Dendritic cell treated with granulocyte-macrophage colony-stimulating factor and Interleukin-4, amounts not matched to agents 40 ng/mL and 50 ng/mL, for 4 days (primary cell): ENCODE results near the gene NOXO1.
A peak's percentile ranks its signal among the peaks of the same experiment; 100 is the strongest.
"Not testable (repeated sequence)": the region's sequence is repeated elsewhere in the genome, so short reads cannot be mapped to it uniquely, and the experiment has no call there.

ENCODE experiments used
- H3K27ac Mint-ChIP-seq: one replicate; pipeline ENCODE4 v1.8.0; 2022; ENCODE audit warnings: mild to moderate bottlenecking, mixed read lengths
- H3K27me3 Mint-ChIP-seq: one replicate; pipeline ENCODE4 v1.8.0; 2022; ENCODE audit warnings: mild to moderate bottlenecking, mixed read lengths
- H3K36me3 Mint-ChIP-seq: one replicate; pipeline ENCODE4 v1.8.0; 2022; ENCODE audit warnings: low read depth, mixed read lengths
- H3K4me1 Mint-ChIP-seq: one replicate; pipeline ENCODE4 v1.8.0; 2022; ENCODE audit warnings: low read depth, mixed read lengths
- H3K4me3 Mint-ChIP-seq: one replicate; pipeline ENCODE4 v1.8.0; 2022; ENCODE audit warnings: mild to moderate bottlenecking, moderate library complexity, mixed read lengths
- H3K9me3 Mint-ChIP-seq: one replicate; pipeline ENCODE4 v1.8.0; 2022; ENCODE audit warnings: mixed read lengths
- intact Hi-C: fragments of 100-400 bp; cut with micrococcal nuclease; formaldehyde crosslinking; loops from one replicate; pipeline ENCODE4 v1.15.0; 2022

NOXO1 gene

DNA sequence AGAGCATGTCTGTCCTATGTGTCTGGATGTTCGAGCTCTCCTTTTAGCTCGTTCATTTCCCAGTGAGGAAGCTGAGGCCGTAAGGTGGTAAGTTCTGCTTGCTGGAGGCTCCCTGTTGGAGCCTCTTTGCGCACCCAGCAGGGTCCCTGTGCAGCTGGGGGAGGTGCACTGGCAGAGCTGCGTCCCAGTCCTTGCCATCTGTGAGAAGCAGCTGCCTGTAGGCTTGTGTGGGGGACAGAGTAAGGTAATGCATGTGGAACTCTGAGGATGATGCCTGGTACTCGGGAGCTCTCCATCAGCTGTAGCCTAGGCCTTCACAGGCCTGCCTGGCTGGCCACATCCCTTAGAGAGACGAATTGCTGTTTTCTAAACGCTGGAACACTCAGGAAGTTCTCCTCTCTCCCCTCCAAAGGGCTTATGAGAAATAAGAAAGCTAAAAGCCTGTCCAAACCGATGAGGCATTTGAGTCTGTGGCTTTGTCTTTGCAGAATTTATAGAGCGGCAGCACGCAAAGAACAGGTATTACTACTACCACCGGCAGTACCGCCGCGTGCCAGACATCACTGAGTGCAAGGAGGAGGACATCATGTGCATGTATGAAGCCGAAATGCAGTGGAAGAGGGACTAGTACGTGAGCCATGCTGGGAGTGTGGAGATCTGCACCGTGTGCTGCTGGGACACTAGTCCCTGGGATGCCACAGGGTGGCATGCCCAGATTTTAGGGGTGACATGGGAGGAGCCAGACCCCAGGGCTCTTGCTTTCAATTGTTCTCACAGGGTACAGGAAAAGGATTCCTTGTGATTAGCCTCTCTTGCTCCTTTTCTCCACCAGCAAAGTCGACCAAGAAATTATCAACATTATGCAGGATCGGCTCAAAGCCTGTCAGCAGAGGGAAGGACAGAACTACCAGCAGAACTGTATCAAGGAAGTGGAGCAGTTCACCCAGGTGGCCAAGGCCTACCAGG is 20.3 kb downstream of the NOXO1 start:
- intact Hi-C loops = no loop called here
- Mint-ChIP-seq H3K36me3 (peaks cover 64% of the 10 kb centered on the region), H3K9me3 (no peaks in the 10 kb centered on the region), H3K27me3 (peaks cover 23% of the 10 kb centered on the region), H3K4me3 (peak overlapping the region; percentile 98), H3K4me1 (peaks cover 61% of the 10 kb centered on the region), H3K27ac (peak overlapping the region; percentile 96)

DNA sequence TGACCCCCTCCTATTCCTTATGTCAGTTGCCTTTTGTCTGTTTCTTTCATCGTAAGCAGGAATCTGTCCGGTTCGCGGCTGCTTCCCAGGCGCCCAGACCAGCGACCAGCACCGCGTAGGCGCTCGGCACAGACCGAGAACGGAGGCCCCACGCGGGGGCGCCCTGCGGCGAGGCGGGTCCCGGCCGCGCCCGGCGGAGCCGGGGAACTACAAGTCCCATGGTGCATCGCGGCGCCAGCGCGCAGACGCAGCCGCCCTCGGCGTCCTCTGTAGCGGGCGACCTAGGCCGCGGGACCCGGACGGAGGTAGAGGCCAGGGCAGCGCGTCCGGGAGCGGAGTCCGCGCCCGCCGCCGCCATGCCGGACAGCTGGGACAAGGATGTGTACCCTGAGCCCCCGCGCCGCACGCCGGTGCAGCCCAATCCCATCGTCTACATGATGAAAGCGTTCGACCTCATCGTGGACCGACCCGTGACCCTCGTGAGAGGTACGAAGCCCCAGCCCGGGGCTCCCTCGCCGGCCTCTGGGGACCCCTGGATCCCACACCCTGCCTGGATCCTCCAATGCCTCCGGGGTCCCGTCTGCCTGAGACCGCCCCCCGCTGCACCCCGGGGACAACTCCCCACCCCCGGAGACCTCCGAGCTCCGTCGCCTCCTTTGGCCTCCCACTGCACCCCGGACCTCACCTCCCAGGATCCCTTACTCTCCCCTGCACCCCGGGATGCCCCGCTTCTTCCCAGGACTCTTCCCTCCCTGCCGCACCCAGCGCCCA is 21.8 kb downstream of the NOXO1 start, which contains the start of gene NDUFB10:
TSS of gene NDUFB10 (plus strand) at position 270 of the 771 bp plus-strand sequence. CDS start at position 357, 87 bp downstream.
- peaks cover 52% of the 10 kb centered on the region for H3K36me3 Mint-ChIP-seq
- peaks cover 54% of the 10 kb centered on the region for H3K4me1 Mint-ChIP-seq
- H3K27me3 Mint-ChIP-seq = peaks cover 27% of the 10 kb centered on the region
- no peaks in the 10 kb centered on the region for H3K9me3 Mint-ChIP-seq
- intact Hi-C loops = no loop called here
- peak within 1 kb of the TSS; percentile 96 for H3K27ac Mint-ChIP-seq
- peak within 1 kb of the TSS; percentile 98 for H3K4me3 Mint-ChIP-seq

DNA sequence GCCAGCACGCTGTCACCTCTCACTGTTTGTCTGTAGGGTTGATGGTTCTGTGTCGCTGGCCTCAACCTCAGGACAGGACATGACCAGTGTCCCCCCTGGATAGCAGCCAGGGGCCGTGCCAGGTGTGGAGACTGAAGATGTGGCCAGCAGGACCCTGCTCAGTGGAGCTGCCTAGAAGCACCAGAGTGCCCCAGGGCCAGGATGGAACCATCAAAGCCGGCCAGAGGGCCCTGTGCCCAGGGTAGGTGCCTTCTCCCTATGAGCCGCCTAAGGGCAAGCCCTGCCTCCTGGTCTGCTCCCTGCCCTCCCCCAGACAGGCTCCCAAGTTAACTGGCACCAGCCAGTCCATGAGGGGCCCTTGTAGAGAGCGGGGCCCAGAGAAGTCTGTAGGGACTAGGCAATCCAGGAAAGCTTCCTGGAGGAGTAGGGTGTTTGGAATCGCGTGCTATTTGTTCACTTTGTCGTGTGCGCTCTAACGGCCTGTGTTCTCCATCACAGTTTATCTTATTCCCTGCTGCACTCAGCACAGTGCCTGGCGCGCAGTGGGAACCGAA is 22.5 kb downstream of the NOXO1 start:
- H3K36me3 Mint-ChIP-seq = peaks cover 45% of the 10 kb centered on the region
- H3K27me3 Mint-ChIP-seq = peaks cover 30% of the 10 kb centered on the region
- H3K27ac Mint-ChIP-seq = peak overlapping the region; percentile 96
- H3K4me3 Mint-ChIP-seq = peak overlapping the region; percentile 98
- H3K4me1 Mint-ChIP-seq = peaks cover 49% of the 10 kb centered on the region
- intact Hi-C loops = no loop called here
- H3K9me3 Mint-ChIP-seq = no peaks in the 10 kb centered on the region

DNA sequence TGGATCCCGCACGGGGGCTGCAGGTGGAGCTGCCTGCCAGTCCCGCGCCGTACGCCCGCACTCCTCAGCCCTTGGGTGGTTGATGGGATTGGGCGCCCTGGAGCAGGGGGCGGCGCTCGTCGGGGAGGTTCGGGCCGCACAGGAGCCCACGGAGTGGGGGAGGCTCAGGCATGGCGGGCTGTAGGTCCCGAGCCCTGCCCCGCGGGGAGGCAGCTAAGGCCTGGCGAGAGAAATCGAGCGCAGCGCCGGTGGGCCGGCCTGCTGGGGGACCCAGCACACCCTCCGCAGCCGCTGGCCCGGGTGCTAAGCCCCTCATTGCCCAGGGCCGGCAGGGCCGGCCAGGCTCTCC is 23.2 kb downstream of the NOXO1 start:
- H3K27me3 Mint-ChIP-seq = peaks cover 31% of the 10 kb centered on the region
- H3K27ac Mint-ChIP-seq, intact Hi-C loops, H3K9me3 Mint-ChIP-seq, H3K4me3 Mint-ChIP-seq: not testable (repeated sequence)
- peaks cover 43% of the 10 kb centered on the region for H3K4me1 Mint-ChIP-seq
- H3K36me3 Mint-ChIP-seq = peaks cover 39% of the 10 kb centered on the region

DNA sequence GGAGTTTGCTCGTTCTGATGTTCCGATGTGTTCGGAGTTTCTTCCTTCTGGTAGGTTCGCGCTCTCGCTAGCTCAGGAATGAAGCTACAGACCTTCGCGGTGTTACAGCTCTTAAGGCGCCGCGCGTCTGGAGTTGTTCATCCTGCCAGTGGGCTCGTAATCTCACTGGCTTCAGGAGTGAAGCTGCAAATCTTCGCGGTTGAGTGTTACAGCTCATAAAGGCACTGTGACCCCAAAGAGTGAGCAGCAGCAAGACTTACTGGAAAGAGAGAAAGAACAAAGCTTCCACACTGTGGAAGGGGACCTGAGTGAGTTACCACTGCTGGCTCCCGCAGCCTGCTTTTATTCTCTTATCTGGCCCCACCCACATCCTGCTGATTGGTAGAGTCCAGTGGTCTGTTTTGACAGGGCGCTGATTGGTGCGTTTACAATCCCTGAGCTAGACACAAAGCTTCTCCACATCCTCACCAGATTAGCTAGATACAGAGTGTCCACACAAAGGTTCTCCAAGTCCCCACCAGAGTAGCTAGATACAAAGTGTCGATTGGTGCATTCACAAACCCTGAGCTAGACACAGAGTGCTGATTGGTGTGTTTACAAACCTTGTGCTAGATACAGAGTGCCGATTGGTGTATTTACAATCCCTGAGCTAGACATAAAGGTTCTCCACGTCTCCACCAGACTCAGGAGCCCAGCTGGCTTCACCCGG is 23.7 kb downstream of the NOXO1 start:
- H3K9me3 Mint-ChIP-seq, intact Hi-C loops, H3K4me3 Mint-ChIP-seq, H3K27ac Mint-ChIP-seq: not testable (repeated sequence)
- Mint-ChIP-seq H3K27me3 (peaks cover 34% of the 10 kb centered on the region), H3K4me1 (peaks cover 37% of the 10 kb centered on the region), H3K36me3 (peaks cover 33% of the 10 kb centered on the region)

DNA sequence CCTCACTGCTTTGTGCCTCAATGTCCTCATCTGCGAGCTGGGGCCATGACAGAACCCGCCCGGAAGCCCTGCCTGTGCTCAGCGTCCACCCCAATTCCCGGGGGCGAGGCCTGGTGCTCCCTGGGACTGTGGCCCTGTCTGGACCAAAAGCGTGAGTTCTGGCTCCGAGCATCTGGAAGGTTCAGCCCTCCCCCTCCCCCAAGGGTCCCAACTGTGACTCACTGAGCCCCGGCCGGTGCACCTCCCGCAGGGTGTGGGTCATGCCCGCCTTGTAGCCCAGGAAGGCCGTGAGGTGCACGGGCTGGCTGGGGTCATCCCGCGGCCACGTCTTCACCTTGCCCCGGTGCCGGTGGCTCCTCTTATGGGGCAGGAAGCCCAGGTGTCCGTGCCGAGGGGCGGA is 27.5 kb downstream of the NOXO1 start:
- Mint-ChIP-seq H3K4me1 (peaks cover 3% of the 10 kb centered on the region), H3K36me3 (no peaks in the 10 kb centered on the region), H3K27me3 (peaks cover 30% of the 10 kb centered on the region), H3K27ac (no peak overlapping the region), H3K4me3 (no peak overlapping the region), H3K9me3 (no peaks in the 10 kb centered on the region)
- intact Hi-C loops = no loop called here

DNA sequence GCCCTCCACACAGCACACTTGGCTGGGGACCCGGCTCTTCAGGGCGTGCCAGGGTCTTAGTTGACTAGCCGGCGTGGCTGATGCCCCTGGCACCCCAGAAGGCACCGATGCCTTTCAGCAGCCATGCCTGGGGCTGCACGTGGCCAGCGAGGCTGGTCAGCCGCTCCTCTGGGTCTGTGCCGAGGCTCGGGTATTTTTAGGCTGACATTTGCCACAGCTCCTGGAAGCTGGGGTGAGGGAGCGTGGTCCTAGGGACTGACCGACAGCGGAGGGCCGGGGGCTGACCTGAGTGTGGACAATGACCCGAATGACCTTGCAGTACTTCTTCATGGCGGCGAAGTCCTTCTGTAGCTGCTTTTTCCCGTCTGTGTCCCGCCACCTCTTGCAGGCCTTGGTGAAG is 30.7 kb downstream of the NOXO1 start:
- intact Hi-C loops = no loop called here
- Mint-ChIP-seq H3K4me1 (peaks cover 3% of the 10 kb centered on the region), H3K36me3 (no peaks in the 10 kb centered on the region), H3K27ac (no peak overlapping the region), H3K27me3 (peaks cover 11% of the 10 kb centered on the region), H3K4me3 (no peak overlapping the region), H3K9me3 (no peaks in the 10 kb centered on the region)

DNA sequence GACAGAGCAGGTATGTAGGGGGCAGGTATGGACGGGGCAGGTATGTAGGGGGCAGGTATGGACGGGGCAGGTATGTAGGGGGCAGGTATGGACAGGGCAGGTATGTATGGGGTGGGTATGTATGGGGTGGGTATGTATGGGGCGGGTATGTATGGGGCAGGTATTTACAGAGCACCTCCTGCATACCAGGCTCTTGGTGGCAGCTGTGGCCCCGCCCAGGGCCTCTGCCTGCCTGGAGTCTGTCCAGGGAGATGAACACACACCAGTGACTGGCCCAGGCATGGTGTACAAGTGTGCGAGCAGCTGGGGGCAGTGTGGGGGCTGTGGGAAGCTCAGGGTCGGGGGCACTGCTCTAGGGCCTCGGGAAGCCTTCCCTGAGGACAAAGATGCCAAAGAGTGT is 31.2 kb downstream of the NOXO1 start:
- Mint-ChIP-seq H3K36me3 (no peaks in the 10 kb centered on the region), H3K4me1 (peaks cover 5% of the 10 kb centered on the region), H3K9me3 (no peaks in the 10 kb centered on the region), H3K27ac (no peak overlapping the region), H3K4me3 (no peak overlapping the region), H3K27me3 (peaks cover 11% of the 10 kb centered on the region)
- intact Hi-C loops = no loop called here

DNA sequence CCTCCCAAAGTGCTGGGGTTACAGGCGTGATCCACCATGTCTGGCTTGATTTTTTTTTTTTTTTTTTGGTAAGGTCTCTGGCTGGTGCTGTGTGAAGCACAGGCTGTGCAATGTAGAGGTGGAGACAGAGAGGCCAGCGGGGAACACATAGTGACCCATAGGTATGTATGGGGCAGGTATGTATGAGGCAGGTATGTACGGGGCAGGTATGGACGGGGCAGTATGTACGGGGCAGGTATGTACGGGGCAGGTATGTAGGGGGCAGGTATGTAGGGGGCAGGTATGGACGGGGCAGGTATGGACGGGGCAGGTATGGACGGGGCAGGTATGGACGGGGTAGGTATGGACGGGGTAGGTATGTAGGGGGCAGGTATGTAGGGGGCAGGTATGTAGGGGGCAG is 31.8 kb downstream of the NOXO1 start:
- Mint-ChIP-seq H3K36me3 (no peaks in the 10 kb centered on the region), H3K9me3 (no peaks in the 10 kb centered on the region), H3K4me3 (no peak overlapping the region), H3K27ac (no peak overlapping the region), H3K4me1 (peaks cover 8% of the 10 kb centered on the region), H3K27me3 (peaks cover 8% of the 10 kb centered on the region)
- intact Hi-C loops = no loop called here

DNA sequence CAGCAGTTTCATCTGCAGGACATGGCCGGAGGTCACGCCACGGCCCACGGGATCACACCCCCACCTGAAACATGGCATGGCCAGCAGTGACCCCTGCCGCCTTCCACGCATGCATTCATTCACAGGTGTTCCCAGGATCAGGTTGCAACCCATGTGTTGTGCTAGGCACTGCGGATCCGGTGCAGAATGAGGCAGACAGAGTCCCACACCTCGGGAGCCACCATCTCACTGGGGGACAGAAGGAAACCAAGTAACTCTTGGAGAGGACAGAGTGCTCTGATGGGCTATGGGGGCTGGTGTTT is 33.9 kb downstream of the NOXO1 start:
- intact Hi-C loops = no loop called here
- no peaks in the 10 kb centered on the region for H3K9me3 Mint-ChIP-seq
- no peaks in the 10 kb centered on the region for H3K27me3 Mint-ChIP-seq
- no peak overlapping the region for H3K27ac Mint-ChIP-seq
- H3K4me3 Mint-ChIP-seq = no peak overlapping the region
- H3K36me3 Mint-ChIP-seq = peaks cover 7% of the 10 kb centered on the region
- peaks cover 26% of the 10 kb centered on the region for H3K4me1 Mint-ChIP-seq

DNA sequence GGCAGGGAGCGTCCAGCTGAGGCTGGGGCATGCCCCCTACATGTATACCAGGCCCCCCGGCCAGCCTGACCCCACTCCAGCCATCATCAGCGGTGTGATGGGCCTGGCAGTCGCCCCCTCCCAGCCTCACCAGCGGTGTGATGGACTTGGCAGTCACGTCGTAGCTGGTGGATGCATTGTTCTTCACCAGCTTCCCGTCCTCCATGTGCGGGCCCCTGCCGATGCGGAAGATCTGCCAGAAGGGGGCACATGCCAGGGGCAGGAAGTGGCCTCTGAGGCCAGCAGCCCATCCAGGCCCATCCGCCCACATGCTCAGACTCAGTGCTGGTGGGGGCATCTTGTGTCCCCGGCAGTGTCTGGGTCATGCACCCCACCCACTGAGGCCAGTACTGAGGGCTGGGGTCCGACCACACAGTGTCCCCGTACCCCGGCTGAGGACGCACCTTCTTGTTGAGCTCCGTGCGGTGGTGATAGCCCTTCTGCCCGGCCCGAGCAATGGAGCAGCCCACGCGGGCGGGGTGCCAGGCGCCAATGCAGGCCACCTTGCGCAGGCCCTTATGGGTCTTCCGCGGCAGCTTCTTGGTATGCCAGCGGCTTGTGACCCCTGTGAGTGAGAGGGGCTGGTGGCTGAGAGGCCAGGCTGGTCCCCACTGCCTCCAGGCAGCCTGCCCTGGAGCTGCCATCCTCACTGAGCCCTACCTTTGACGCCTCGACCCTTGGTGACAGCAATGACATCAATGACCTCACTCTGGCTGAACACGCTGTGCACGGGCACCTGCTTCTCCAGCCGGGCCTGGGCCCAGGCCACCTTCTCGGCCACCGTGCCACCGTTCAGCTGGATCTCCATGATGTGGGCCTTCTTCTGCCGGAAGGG is 34.5 kb downstream of the NOXO1 start:
- Mint-ChIP-seq H3K27me3 (no peaks in the 10 kb centered on the region), H3K9me3 (no peaks in the 10 kb centered on the region), H3K27ac (no peak overlapping the region), H3K36me3 (peaks cover 8% of the 10 kb centered on the region), H3K4me1 (peaks cover 31% of the 10 kb centered on the region), H3K4me3 (no peak overlapping the region)
- intact Hi-C loops = no loop called here

DNA sequence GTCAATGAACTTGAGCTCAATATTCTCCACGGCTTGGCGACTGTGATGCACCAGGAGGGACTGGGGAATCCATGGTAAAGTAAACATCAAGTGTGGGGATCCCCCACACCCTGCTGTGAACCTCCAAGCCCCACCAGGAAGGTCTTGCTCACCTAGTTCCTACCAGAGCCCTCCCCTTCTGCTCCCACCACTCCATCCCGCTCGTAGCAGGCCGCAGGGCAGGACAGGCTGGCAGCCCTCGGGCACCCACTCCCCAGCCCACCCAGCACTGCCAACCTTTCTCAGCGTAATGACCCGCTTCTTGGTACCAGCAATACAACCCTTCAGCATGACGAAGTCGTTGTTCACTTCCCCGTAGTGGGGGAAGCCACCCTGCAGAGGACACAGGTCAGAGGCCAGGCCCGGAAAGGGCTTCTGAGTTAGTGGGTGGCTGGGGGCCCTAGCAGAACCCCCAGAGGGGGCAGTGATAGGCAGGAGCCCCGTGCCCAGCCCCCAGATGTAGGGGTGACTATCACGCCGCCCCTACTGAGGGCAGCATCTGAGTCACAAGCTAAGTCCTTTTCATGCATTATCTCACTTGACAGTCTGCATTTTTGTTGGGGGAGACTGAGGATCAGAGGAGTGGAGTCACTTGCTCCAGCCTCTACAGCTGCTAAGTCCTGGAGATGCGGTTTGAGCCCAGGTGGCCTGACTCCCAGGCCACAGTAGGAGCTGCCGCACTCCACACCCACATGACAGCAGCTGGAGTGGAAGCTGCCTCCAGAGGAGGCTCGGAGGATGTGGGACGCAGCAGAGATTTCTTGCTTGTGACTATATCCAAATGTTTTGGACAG is 35.5 kb downstream of the NOXO1 start:
- peaks cover 41% of the 10 kb centered on the region for H3K4me1 Mint-ChIP-seq
- H3K27me3 Mint-ChIP-seq = no peaks in the 10 kb centered on the region
- intact Hi-C loops = no loop called here
- H3K36me3 Mint-ChIP-seq = peaks cover 17% of the 10 kb centered on the region
- no peaks in the 10 kb centered on the region for H3K9me3 Mint-ChIP-seq
- peak overlapping the region; percentile 45 for H3K27ac Mint-ChIP-seq
- H3K4me3 Mint-ChIP-seq = no peak overlapping the region
